GM18858 (cell line): ENCODE results near the gene KRTAP9-6.
"Not testable (repeated sequence)": the region's sequence is repeated elsewhere in the genome, so short reads cannot be mapped to it uniquely, and the experiment has no call there.

ENCODE experiments used
- ATAC-seq: cut with Tn5 transposase; IDR thresholded peaks from one replicate; pipeline ENCODE4 v1.9.1; 2021; ENCODE audit not compliant: unreplicated experiment

The KRTAP9-6 gene

GRCh38 chr17:41271323-41271722, 6.1 kb downstream of the KRTAP9-6 start:
- ATAC-seq, result not testable (repeated sequence)

GRCh38 chr17:41271858-41272257, 6.7 kb downstream of the KRTAP9-6 start:
- no peak for ATAC-seq

- not testable (repeated sequence) for ATAC-seq
These were observed 10.5 kb downstream of the KRTAP9-6 start, which contains the start of gene KRTAP9-7 for GRCh38 chr17:41275648-41276190. Gene KRTAP9-7 (plus strand): TSS chr17:41275698. CDS start chr17:41275698, 0 bp downstream.

- no peak for ATAC-seq
These were observed 13.2 kb downstream of the KRTAP9-6 start for GRCh38 chr17:41278176-41278955.

GRCh38 chr17:41284043-41284442, 18.9 kb downstream of the KRTAP9-6 start:
- no peak for ATAC-seq

- ATAC-seq, result no peak
These were observed 19.4 kb downstream of the KRTAP9-6 start for GRCh38 chr17:41284546-41284945.

GRCh38 chr17:41287050-41287449, 21.9 kb downstream of the KRTAP9-6 start:
- no peak for ATAC-seq

- no peak for ATAC-seq
These were observed 28.8 kb downstream of the KRTAP9-6 start for GRCh38 chr17:41294016-41294415.

GRCh38 chr17:41296846-41297245, 31.7 kb downstream of the KRTAP9-6 start:
- no peak for ATAC-seq

- ATAC-seq, result no peak
These were observed 33.4 kb downstream of the KRTAP9-6 start for GRCh38 chr17:41298458-41299135.

- ATAC-seq, result no peak
These were observed 36.1 kb downstream of the KRTAP9-6 start for GRCh38 chr17:41301204-41301790.

GRCh38 chr17:41301916-41302901, 37.0 kb downstream of the KRTAP9-6 start, which contains the start of gene KRTAP29-1:
Gene KRTAP29-1 (minus strand): TSS chr17:41302851. CDS start chr17:41302851, 0 bp downstream.
- ATAC-seq, result no peak

- no peak for ATAC-seq
These were observed 37.8 kb downstream of the KRTAP9-6 start for GRCh38 chr17:41302981-41303380.

- ATAC-seq, result no peak
These were observed 38.9 kb downstream of the KRTAP9-6 start for GRCh38 chr17:41304091-41304490.

GRCh38 chr17:41307647-41308046, 42.5 kb downstream of the KRTAP9-6 start:
- no peak for ATAC-seq

- ATAC-seq, result no peak
These were observed 43.2 kb downstream of the KRTAP9-6 start for GRCh38 chr17:41308251-41308917.

- ATAC-seq, result no peak
These were observed 43.8 kb downstream of the KRTAP9-6 start, which contains the start of gene KRTAP16-1 for GRCh38 chr17:41308918-41309359. Gene KRTAP16-1 (minus strand): TSS chr17:41309309. CDS start chr17:41309253, 56 bp downstream.

- no peak for ATAC-seq
These were observed 45.9 kb downstream of the KRTAP9-6 start for GRCh38 chr17:41311111-41311510.

GRCh38 chr17:41315204-41315794, 50.1 kb downstream of the KRTAP9-6 start, which contains the start of gene KRTAP17-1:
Gene KRTAP17-1 (minus strand): TSS chr17:41315710. CDS start chr17:41315650, 60 bp downstream.
- ATAC-seq, result no peak
